Stimulated activated CD8-positive, alpha-beta memory T cell treated with anti-CD3 and anti-CD28 coated beads, Interleukin-12 subunit alpha, Interleukin-12 subunit beta, amount 100 ng/mL, for 24 hours (primary cell): Measurements from ENCODE around the gene TAF11.
"Not testable (repeated sequence)": the region's sequence is repeated elsewhere in the genome, so short reads cannot be mapped to it uniquely, and the experiment has no call there.

Experiments used
- DNase-seq: peaks from one replicate; pipeline ENCODE4 v3.0.0-alpha.2; 2020; ENCODE audit errors: extremely low read depth

TAF11 gene

DNA sequence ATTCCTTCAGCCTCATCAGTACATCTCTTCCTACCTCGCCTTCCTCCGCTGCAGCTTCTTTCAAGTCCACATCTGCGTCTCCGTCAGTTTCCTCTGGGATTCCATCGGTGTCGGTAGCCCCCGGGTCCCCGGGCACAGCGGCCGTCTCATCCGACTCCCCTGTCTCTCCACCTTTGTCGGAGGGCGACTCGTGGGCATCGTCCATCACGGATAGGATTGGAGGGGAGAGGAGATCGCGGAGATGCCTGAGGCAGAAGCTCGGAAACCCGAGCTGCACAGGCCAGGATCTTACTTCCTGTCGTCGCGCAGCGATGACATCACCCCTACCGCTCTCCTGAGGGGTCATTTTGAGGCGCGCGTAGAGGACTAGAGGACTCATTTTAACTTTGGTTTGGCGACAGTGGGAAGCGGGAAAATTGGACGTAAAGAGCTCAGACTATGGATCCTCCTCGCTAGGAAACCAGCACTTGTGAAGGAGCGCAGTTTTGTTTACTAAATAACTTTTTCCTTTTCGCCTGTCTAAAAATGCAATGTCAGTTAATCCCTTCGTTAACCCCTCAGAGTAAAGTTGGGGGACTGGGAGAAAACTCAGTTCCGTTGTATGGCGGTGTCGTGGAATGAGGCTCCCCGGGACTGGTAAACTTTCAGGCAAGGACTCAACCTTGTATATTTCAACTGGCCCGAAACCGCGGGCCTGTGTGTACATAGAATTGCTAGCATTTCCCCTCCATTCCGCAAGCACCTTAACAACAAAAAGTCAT lies at the start of gene TAF11:
Gene TAF11 (minus strand): TSS at position 290 of the 761 bp plus-strand sequence. CDS start 85 bp downstream, at position 205.
- DNase-seq, result peak; percentile 79

- no peak for DNase-seq
These were observed 46.7 kb upstream of the TAF11 start for GRCh38 chr6:34934516-34934915.

DNA sequence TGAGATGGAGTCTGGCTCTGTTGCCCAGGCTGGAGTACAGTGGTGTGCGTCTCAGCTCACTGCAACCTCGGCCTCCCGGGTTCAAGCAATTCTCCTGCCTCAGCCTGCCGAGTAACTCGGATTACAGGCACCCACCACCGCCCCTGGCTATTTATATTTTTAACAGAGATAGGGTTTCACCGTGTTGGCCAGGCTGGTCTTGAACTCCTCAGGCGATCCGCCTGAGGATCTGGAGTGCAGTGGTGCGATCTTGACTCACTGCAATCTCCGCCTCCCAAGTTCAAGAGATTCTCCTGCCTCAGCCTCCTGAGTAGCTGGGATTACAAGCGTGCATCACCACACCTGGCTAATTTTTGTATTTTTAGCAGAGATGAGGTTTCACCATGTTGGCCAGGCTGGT lies 44.4 kb upstream of the TAF11 start:
- DNase-seq, result not testable (repeated sequence)

- no peak for DNase-seq
These were observed 42.4 kb upstream of the TAF11 start for GRCh38 chr6:34930221-34930620.

DNA sequence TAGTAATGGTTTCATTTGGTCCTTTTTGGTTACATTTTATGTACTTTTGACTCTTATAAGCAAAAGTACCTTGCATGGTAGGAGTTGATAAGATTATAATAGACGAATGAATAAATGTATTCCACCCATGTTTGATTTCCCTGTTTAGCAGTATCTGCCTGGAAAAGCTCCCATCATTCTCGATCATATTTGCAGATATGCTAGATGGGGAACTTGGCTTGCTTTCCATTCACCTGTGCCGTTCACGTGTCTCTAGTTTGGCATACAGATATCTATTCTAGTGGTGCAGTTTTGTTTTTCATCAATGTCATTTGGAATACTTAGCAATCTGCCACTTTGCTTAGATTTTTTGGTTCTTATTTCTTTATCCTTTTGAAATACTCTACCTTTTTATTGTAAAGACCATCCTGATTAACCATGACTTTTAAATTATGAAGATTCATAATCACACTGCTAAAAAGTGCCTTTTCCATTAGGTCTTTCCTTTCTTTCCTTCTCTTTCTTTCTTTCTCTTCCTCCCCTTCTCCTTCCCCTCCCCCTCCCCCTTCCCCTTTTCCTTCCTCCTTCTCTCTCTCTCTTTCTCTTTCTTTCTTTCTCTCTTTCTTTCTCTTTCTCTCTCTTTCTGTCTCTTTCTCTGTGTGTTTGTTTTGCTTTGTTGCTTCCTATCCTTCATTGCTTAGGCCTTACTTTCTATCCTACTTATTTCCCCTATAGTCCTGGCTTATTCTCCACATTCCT lies 41.6 kb upstream of the TAF11 start:
- DNase-seq, result no peak

DNA sequence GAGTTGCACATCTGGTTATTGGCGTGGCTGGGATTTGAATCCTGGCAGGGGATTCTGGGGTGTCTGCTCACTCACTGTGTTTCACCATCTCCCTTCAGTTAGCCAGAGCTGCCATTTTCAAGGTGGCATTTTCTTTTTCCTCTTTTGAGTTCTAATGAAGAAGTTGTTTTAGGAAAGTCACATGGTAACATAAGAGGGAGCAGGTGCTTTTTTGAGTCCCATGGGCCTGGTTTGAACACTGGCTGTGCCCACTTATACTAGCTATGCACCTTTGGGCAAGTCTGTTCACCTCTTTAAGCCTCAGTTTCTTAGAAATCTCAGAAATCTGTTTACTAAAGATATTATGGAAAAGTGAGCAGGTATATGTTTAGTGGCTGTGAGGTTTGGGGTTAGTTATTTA lies 40.9 kb upstream of the TAF11 start:
- DNase-seq, result no peak

- DNase-seq, result no peak
These were observed 40.4 kb upstream of the TAF11 start for GRCh38 chr6:34928220-34928619.

DNA sequence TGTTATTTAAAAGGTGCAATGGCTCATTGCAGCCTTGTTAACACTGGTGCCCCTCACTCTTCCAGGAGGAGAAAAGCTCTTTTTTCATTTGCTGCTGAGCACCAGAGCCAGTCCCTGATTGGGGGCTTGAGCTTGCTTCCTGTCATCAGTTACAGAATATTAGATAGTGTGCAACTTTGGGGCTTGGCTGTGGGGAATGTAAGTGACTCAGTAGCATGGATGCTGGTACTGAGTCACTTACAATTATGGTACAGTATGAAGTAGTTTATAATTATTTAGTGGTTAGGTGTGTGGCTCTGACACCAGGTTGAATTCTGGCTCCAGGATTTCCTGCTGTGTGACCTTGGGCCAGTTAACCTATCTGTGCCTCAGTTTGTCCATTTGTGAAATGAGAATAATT lies 38.8 kb upstream of the TAF11 start:
- no peak for DNase-seq

DNA sequence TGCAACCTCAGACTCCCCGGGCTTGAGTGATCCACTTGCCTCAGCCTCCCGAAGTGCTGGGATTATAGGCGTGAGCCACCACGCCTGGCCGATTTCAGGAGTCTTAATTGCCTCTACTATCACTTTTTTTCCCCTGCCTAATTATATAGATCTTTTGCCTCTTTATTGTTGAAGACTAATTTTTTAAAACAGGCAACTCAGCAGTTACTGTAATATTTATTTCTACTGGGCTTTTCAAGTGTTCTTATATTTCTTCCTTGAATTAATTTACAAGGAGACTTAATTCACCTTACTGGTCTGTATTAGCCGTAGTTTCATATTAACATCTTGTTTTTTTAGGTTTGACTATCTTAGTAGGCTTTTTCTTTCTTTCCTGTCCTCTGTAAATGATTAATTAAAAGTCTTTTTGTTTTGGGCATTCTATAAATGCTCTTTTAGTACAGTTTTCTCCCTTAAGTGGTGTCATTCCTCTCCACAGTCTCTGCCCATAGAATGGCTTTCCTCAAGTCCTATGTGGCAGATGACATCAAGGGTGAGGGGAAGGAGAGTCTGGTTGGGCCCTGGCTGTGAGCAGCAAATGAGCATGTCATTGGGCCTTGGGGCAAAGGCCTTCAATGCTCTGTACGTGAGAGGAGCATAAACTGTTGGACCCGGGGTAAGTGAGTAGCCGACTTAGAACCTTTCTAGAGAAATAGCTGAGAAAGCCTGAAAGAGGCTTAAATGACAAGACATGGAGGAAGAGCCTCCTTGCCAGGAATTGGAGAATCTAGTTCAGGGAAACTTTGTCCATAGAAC lies 37.2 kb upstream of the TAF11 start:
- no peak for DNase-seq

- no peak for DNase-seq
These were observed 34.4 kb upstream of the TAF11 start for GRCh38 chr6:34922177-34922663.

- DNase-seq, result no peak
These were observed 32.3 kb upstream of the TAF11 start for GRCh38 chr6:34920097-34920496.

GRCh38 chr6:34919651-34920050 lies 31.8 kb upstream of the TAF11 start:
- no peak for DNase-seq

GRCh38 chr6:34917626-34918285 lies 29.9 kb upstream of the TAF11 start:
- no peak for DNase-seq

- DNase-seq, result no peak
These were observed 28.6 kb upstream of the TAF11 start for GRCh38 chr6:34916348-34916967.

GRCh38 chr6:34914358-34914757 lies 26.5 kb upstream of the TAF11 start:
- DNase-seq, result no peak

DNA sequence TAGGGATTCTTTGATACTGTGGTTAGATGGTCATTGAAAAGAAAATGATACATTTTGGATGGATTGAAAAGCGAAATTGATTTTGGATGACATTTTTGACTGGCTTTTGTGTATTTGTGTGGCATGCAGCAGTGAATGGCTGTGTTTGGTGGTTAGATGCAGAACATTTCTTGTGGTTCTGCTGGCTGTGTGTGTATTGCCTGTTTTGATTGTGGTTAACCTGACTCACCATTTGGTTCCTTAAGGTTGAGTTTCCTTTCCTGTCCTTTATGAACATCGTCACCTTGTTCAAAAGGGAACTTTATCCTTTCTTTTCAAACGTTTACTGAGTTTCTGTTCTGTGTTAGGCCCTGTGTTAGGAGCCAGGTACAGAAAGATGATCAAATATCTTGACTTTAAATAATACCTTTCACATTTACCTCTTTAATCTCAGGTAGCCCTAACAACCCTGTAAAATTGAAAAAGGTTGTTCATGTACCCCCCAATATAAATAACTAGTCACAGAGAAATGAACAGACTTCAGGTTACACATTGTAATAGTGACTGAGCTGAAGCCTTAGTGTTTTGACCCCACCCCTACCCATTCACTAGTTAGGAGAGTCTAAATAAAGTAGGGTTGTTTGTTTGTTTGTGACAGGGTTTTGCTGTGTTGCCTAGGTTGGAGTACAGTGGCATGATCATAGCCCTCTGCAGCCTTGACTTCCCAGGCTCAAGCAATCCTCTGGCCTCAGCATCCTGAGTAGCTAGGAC lies 25.0 kb upstream of the TAF11 start:
- DNase-seq, result no peak

DNA sequence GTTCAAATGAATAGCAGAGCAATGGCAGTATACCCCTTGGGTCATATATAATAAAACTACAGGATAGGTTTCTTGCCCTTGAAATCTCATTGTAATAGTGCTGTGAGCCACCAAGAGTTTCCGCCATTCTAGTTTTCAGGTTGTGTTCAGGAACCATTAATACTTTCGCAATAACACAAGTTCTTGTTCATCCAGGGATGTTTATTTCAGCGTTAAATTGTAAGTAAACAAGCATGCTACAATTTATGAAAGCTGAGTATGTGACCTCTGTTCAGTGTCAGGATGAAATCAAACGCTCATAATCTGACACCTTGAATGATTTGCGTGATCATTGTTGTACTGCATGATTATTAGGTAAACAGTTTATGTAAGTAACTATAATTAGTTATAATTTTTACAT lies 24.0 kb upstream of the TAF11 start:
- no peak for DNase-seq

DNA sequence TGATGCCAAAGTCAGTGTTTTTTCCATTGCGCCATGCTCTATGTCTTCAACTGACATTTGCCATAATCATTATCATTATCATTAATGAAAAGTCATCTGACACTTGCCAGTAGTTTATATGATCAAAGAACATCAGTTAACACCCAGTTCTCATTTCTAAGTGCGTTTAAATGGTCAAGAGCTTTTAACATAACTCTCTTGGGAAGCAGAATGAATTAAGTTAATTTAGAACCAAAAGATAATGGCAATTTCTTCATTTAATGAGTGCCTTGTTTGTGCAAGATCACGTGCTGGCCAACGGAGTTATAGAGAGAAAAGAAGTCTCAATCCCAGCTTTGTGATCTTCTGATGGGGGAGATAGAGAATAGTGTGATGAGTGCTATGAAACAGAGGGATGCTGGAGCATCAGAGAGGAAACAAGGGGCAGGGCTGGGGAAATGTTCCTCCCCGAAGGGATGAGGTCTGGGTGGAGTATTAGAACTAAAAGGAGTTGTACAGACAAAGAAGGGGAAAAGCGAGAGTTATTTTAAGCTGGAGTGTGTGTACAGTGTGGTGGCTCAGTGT lies 21.6 kb upstream of the TAF11 start:
- no peak for DNase-seq

DNA sequence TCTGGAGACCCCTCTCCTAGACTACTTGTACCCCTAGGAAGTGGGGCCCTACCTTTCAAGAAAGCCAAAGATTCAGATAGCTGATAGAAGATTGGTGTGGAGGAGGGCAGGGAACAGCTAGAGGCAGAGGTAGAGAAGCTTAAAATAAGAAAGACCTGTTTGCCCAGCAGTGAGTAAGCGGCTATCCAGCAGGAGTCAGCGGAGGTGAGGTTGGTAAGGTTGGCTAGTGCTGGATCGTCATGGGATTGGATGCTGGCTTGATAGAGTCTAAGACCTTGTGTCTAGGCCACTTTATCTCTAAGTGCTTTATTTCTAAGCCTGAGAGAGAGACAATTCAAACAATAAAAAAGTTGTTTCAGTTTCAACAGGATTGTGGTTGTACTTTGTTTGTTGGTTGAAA lies 20.4 kb upstream of the TAF11 start:
- no peak for DNase-seq

- DNase-seq, result no peak
These were observed 19.0 kb upstream of the TAF11 start for GRCh38 chr6:34906826-34907225.
